Upper lobe of left lung (tissue), 6 donors: Measurements from ENCODE around the gene OR2L8. TPM values are rescaled to one million over a fixed set of nuclear protein-coding genes. Genes with fewer than 3 reads are reported as not detected.
"Not testable (repeated sequence)": the region's sequence is repeated elsewhere in the genome, so short reads cannot be mapped to it uniquely, and the experiment has no call there.

Experiments
- ATAC-seq, 2 donors: fragments of 200-7000 bp; cut with Tn5 transposase; one replicate each; pipeline ENCODE4 v1.9.1; 2022; ENCODE audit warnings: mild to moderate bottlenecking in 2 of 2, moderate library complexity in 2 of 2; ENCODE audit not compliant: low FRiP score in 2 of 2
- DNase-seq, 2 donors: peaks; one replicate each; pipeline ENCODE4 v3.0.0-alpha.2; 2019 to 2020
- H3K27ac ChIP-seq, 4 donors: fragments of 200-600 bp; sonication (generic); one replicate each; pipeline ENCODE4 v1.5.1; 2016 to 2019
- H3K27me3 ChIP-seq, 4 donors: fragments of 200-600 bp; sonication (generic); one replicate each; pipeline ENCODE4 v1.5.1; 2017 to 2019
- H3K36me3 ChIP-seq, 4 donors: fragments of 200-600 bp; sonication (generic); one replicate each; pipeline ENCODE4 v1.5.1; 2016 to 2019
- H3K4me1 ChIP-seq, 4 donors: fragments of 200-600 bp; sonication (generic); one replicate each; pipeline ENCODE4 v1.5.1; 2018 to 2019
- H3K4me3 ChIP-seq, 4 donors: fragments of 200-600 bp; sonication (generic); one replicate each; pipeline ENCODE4 v1.5.1; 2017 to 2019; ENCODE audit warnings: mild to moderate bottlenecking in 2 of 4, moderate library complexity in 1 of 4
- H3K9me3 ChIP-seq, 4 donors: fragments of 200-600 bp; sonication (generic); one replicate each; pipeline ENCODE4 v1.5.1; 2018 to 2019
- CTCF ChIP-seq, 6 experiments: fragments of 450-650 bp in 4 of 6; fragments of 200-600 bp in 2 of 6; sonication (generic) in 2 of 6; IDR thresholded peaks; one replicate each; pipeline ENCODE4 v1.5.1; 2016 to 2019; ENCODE audit warnings: antibody characterized with exemption in 6 of 6
- EP300 ChIP-seq, 4 donors: sonication (generic); formaldehyde crosslinking; IDR thresholded peaks; one replicate each; pipeline ENCODE4 v1.5.1; 2017; ENCODE audit warnings: antibody characterized with exemption in 4 of 4, control low read depth in 2 of 4
- POLR2A ChIP-seq, 4 donors: fragments of 450-650 bp; IDR thresholded peaks; one replicate each; pipeline ENCODE4 v1.5.1; 2016 to 2017; ENCODE audit warnings: antibody characterized with exemption in 4 of 4, mild to moderate bottlenecking in 2 of 4
- POLR2AphosphoS5 ChIP-seq, 2 donors: sonication (generic); formaldehyde crosslinking; IDR thresholded peaks; one replicate each; pipeline ENCODE4 v1.5.1; 2017; ENCODE audit warnings: antibody characterized with exemption in 2 of 2
- WGBS, 2 donors: methylation state at CpG; one replicate each; pipeline ENCODE4 v1.1.5; 2017 to 2018; 5-methylcytosine and 5-hydroxymethylcytosine counted together
- total RNA-seq, 6 donors: library from RNA; depleted of rRNA in 4 of 6; stranded (reverse); fragments of >200 nt in 4 of 6; gene quantifications; one replicate each; pipeline versions ENCODE4 v1.1.0 to v1.2.1, GENCODE V29; 2016 to 2021
- donor health status: DM: no; HTN: no; CAD: no; lungs with moderate emphysema.
- donor health status: DM: no; HTN: yes; CAD: no; lungs with severe emphysema.

The OR2L8 gene
- total RNA-seq, 6 donors from 2014 or later, result not detected

- Histone ChIP-seq H3K27ac (no peak overlapping the region), H3K27me3 (no peaks in the 10 kb centered on the region), H3K36me3 (no peaks in the 10 kb centered on the region), H3K4me3 (no peak overlapping the region), H3K4me1 (no peaks in the 10 kb centered on the region), H3K9me3 (peaks cover 0 to 7% (median 0%) of the 10 kb centered on the region in 4 donors)
- TF ChIP-seq EP300 (IDR thresholded peaks at IDR 0.05) (no peak), CTCF (IDR thresholded peaks at IDR 0.05) (no peak), POLR2A (IDR thresholded peaks at IDR 0.05) (no peak), POLR2AphosphoS5 (IDR thresholded peaks at IDR 0.05) (no peak)
- WGBS, 2 donors, result 96% methylated on average over 10 to 18 of the region's 18 CpGs
- peak in 1 of 2 donors; percentile 33 for DNase-seq
- no peak for ATAC-seq
Measured at GRCh38 chr1:247936415-247936814, 12.2 kb upstream of the OR2L8 start.

GRCh38 chr1:247936965-247937734, 11.5 kb upstream of the OR2L8 start:
- peak; percentile 44 to 83 (median 66) for TF ChIP-seq CTCF (IDR thresholded peaks at IDR 0.05)
- not testable (repeated sequence) for H3K4me1 ChIP-seq, H3K9me3 ChIP-seq, H3K36me3 ChIP-seq, H3K27me3 ChIP-seq, H3K27ac ChIP-seq
- 8 to 28% methylated on average over 23 to 44 of the region's 44 CpGs for WGBS, 2 donors
- ATAC-seq (peak; percentile 77 to 97), DNase-seq (peak; percentile 56 to 91)
- peak overlapping the region; percentile 14 to 33 (median 26) for H3K4me3 ChIP-seq

- Histone ChIP-seq H3K27ac (no peak overlapping the region), H3K27me3 (no peaks in the 10 kb centered on the region), H3K36me3 (no peaks in the 10 kb centered on the region), H3K4me1 (no peaks in the 10 kb centered on the region), H3K9me3 (peaks cover 0 to 4% (median 0%) of the 10 kb centered on the region in 4 donors), H3K4me3 (no peak overlapping the region)
- WGBS, 2 donors, result 77 to 85% methylated on average over 6 of the region's 6 CpGs
- TF ChIP-seq POLR2A (IDR thresholded peaks at IDR 0.05) (no peak), POLR2AphosphoS5 (IDR thresholded peaks at IDR 0.05) (no peak), CTCF (IDR thresholded peaks at IDR 0.05) (no peak), EP300 (IDR thresholded peaks at IDR 0.05) (no peak)
- ATAC-seq, result no peak
- DNase-seq, result no peak
Measured at GRCh38 chr1:247942624-247943023, 6.0 kb upstream of the OR2L8 start.

- Histone ChIP-seq H3K9me3 (no peaks in the 10 kb centered on the region), H3K36me3 (no peaks in the 10 kb centered on the region), H3K27ac (no peak overlapping the region), H3K27me3 (no peaks in the 10 kb centered on the region), H3K4me3 (no peak overlapping the region), H3K4me1 (no peaks in the 10 kb centered on the region)
- DNase-seq, result no peak
- WGBS, 2 donors, result 95 to 97% methylated on average over 1 of the region's 1 CpG
- no peak for ATAC-seq
- TF ChIP-seq POLR2A (IDR thresholded peaks at IDR 0.05) (no peak), EP300 (IDR thresholded peaks at IDR 0.05) (no peak), POLR2AphosphoS5 (IDR thresholded peaks at IDR 0.05) (no peak), CTCF (IDR thresholded peaks at IDR 0.05) (no peak)
Measured at GRCh38 chr1:247953408-247953807, 4.8 kb downstream of the OR2L8 start.

- no peak for TF ChIP-seq CTCF (IDR thresholded peaks at IDR 0.05)
- no peak for TF ChIP-seq POLR2A (IDR thresholded peaks at IDR 0.05)
- TF ChIP-seq POLR2AphosphoS5 (IDR thresholded peaks at IDR 0.05), result no peak
- TF ChIP-seq EP300 (IDR thresholded peaks at IDR 0.05), result no peak
- DNase-seq, result no peak
- H3K4me1 ChIP-seq, result no peaks in the 10 kb centered on the region
- WGBS, 2 donors, result 21 to 32% methylated on average over 3 of the region's 3 CpGs
- H3K27ac ChIP-seq, result no peak overlapping the region
- H3K27me3 ChIP-seq, result no peaks in the 10 kb centered on the region
- H3K9me3 ChIP-seq, result no peaks in the 10 kb centered on the region
- ATAC-seq, result no peak
- no peak overlapping the region for H3K4me3 ChIP-seq
- H3K36me3 ChIP-seq, result no peaks in the 10 kb centered on the region
Measured at GRCh38 chr1:247961791-247962190, 13.1 kb downstream of the OR2L8 start.
